HTR-8/SVneo (cell line): ENCODE results near the gene GRM5.
"Not testable (repeated sequence)": the region's sequence is repeated elsewhere in the genome, so short reads cannot be mapped to it uniquely, and the experiment has no call there.

ENCODE experiments used
- DNase-seq: peaks from one replicate; pipeline ENCODE4 v3.0.0; 2011; ENCODE audit warnings: low spot score, mixed read lengths; ENCODE audit not compliant: insufficient read length
- FAIRE-seq: peaks from 2 replicates; lab custom pipeline; 2011; peaks lifted over from hg19 to GRCh38; lab: Jason Lieb, UNC

Gene GRM5

DNA sequence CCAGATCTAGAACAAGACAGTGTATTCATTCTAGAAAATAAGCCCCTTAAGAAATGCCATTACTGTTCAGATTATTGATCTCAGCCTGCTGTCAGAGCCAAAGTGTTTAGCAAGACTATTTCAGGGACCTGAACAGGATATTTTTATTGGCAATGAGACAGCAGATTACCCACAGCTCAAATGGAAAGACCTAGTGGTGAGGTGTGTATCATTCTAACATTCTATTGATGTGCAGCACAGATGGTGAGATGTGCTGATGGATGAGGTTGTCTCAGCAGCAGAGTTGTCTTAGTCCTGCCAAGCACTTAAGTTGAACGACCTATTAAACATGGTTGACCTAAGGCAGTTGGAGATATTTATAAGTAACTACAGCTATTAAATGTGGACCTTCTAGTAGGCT lies 219.5 kb downstream of the GRM5 start:
- not testable (repeated sequence) for DNase-seq, FAIRE-seq

DNA sequence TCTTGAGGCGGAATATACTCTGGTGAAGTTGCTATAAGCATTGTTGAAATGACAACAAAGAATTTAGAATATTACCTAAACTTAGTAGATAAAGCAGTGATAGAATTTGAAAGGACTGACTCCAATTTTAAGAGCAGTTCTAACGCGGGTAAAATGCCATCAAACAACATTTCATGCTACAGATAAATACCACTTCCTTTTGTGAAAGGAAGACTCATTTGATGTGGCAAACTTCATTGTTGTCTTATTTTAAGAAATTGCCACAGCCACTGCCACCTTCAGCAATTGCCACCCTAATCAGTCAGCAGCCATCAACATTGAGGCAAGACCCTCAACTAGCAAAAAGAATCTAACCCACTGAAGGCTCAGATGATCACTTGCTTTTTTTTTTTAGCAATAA lies 220.8 kb downstream of the GRM5 start:
- not testable (repeated sequence) for FAIRE-seq, DNase-seq

DNA sequence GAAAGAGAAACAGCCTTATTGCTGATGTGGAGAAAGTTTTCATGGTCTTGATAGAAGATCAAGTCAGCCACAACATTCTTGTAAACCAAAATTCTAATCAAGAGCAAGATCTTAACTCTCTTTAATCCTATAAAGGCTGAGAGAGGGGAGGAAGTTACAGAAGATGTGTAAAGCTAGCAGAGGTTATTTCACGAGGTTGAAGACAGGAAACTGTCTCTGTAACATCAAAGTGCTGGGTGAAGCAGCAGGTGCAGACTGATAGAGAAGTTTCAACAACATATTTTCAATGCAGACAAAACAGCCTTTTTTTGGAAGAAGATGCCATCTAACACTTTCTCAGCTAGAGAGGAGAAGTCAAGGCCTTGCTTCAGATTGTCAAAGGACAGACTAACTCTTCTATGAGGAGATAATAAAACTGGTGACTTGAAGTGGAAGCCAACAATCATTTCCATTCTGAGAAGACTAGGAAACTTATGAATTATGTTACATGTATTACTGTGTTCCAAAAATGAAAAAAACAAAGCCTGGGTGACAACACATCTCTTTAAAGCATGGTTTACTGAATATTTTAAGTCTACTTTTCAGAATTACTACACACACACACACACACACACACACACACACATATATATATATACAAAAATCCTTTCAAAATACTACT lies 221.9 kb downstream of the GRM5 start:
- FAIRE-seq, DNase-seq: not testable (repeated sequence)

DNA sequence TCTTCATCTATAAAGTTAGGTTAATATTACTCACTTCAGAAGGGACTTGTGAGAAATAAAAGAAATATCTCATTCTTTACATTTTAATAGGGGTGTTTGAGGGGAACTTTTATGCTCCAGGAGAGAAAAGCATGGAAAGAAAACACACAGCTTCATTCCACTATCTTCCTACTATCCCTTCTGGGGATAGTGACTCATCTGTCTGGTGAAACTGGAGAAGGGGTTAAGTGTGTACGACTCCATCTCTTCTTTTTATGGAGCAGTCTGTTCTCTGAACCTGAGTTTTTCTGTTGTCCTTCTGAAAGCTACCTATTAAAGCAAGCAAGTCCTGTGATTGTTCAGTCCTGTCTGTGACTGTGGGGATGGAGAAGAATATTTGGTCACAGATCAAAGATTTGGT lies 227.6 kb downstream of the GRM5 start:
- not testable (repeated sequence) for DNase-seq, FAIRE-seq

DNA sequence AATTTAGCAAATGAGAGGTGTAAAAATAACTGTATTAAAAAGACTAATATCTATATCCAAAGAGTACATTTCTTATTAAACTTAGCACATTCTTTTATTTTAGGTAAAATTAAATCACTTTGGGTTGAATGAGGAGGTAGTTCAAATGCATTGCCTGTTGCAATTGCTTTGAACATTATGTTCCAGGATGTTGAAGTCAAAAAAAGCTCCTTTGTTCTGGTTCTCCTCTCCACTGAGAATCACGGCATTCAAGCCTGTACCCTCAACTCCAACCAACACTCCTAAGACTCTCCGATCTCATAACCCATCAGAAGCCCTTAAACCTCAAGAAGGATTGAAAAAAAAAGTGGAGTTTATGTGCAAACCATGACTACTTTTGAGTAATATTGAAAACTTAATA lies 230.1 kb downstream of the GRM5 start:
- FAIRE-seq, DNase-seq: not testable (repeated sequence)

DNA sequence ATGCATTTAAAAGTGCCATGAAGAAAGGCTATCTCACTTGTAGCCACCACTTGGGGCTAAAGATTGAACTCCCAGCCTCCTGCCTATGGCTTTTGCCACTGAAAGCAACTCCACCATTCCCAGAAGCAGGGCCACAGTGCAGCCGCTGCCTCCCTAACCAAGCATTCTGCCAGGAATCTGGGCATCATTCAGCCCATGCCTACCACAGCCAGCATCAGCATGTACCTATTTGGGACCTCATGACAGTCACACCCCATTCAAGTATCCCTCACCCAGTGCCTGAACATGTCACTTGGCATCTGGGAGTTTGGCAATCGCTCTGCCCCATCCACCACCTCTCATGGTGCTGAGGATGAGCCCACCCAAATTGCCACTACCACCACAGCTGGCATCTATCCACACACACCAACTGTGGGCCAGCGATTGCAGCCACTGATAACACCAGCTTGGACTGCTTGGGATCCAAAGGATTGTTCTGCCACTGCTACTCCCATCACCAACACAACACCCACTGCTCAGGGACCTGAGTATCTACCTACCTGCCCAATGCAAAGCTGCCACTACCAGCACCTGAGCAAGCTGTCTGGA lies 234.4 kb downstream of the GRM5 start:
- FAIRE-seq (no peak), DNase-seq (no peak)

DNA sequence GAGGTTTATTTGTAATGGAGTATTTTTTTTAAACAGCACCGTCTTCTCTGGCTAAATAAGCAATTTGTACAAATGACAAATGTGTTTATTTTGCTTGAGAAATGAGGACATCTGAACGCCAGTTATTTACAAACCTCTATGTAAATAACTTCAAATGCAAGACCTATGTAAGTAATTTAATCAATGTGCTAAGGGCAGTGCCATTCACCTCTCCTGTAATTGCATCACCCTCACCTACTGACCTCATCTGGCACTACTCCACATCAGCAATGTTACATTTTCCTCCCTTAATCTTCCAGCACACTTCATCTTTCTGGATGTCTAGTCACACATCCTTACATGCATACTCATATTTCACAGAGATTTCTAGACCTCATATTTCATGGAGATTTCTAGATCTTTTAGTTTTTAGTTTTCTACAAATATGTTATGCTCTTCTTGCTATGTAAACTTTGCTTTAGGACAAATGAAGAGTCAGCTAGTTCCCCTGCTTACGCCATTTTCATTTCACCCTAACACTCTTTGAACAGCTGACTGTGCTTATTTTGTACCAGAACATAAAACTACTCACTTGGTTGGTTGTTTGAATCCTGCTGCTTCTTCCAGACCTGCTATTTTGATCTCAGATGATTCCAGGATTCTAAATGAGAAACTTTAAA lies 238.6 kb downstream of the GRM5 start:
- FAIRE-seq (no peak), DNase-seq (no peak)

DNA sequence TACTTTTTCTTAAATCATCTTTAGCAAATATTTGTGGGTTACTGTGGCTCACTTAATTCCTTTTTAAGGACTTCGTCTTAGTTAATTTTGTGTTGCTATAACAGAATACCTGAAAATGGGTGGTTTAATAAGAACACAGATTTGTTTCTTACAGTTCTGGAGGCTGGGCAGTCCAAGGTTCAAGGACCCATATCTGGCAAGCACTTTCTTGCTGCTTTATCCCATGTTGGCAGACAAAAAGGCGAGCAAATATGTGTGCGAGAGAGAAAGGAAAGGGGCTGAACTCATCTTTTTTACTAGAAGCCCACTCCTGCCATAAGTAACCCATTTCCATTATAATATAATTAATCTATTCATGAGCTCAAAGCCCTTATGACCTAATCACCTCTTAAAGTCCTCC lies 246.2 kb downstream of the GRM5 start:
- DNase-seq (no peak), FAIRE-seq (no peak)

DNA sequence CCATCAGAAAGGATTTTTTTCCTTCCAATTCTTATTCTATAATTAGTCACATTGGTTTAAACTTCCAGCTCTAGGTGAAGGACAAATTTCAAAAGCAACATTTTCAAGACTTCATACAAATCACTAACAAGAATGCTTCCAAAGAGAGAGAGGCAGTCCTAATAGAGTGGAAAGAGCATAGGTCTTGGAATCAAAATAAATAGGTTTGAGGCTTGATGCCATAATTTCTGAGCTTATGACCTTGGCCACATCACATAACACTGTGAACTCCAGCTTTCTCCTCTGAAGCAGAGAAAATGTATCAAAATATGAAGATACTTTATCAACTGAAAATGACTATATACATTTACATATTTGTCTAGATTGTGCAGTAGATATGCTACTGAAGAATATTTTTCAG lies 246.8 kb downstream of the GRM5 start:
- FAIRE-seq, result no peak

DNA sequence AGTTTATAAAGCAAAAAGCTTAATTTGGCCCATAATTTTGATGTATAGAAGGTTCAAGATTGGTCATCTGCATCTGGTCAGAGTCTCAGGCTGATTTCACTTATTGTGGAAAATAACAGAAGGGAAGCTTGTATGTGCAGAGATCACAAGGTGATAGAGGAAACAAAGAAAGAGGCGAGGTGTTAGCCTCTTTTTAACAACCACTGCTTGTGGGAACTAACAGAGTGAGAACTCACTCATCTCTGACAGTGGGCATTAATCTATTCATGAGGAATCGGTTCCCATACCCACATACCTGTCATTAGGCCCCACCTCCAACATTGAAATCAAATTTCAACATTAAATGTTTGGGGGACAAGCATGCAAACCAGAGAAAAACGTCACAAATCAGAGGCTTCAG lies 250.3 kb downstream of the GRM5 start:
- no peak for DNase-seq
- FAIRE-seq, result no peak

More for the DNA sequence above, 246.8 kb downstream of the GRM5 start:
- DNase-seq, result no peak

DNA sequence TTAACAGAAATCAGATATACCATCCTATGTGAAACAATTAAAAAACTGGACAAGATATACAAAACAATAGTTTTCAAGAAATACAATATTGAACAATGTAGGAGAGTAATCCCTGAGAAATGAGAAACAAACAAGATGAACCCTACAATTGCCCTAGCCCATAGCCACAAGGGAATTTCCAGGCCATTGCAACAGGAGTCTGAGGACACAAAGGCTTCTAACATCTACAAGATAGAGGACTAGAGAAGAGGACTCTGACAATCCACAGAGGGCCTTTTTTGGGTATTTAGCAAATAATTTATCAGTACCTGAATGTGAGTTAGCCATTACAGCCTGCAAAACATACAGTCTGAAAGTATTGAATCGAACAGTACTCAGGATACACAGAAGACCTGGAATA lies 251.7 kb downstream of the GRM5 start:
- FAIRE-seq, result no peak
- no peak for DNase-seq

DNA sequence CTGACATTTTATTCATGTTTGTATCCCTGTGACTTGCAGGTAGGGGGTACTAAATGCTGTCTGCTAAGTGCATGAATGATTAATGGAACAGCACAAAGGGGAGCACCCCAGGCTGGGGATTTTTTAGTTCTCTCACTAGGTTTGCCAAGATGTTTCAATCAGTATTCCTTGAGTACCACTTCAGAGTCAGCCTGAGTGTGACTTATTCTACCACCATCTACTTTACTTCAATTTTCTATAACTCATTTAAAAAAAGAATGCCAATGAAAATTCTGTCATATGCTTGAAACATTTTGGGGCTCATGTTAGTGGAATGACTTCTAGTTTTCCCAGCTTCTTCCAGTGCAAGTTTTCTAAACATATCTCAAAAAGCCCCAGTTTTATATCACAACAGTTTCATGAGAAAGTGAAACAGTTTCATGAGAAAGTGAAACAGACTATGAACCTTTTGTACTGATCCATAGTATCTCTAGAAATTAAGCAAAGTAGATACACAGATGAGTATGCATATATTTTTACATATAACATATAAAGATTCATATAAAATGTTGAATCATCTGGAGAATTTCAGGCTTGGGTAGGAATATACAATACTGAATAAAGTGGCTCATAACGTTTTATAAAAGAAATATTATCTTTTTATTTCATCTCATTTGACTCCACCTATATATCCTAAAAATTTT lies 252.4 kb downstream of the GRM5 start:
- DNase-seq, result no peak
- no peak for FAIRE-seq

DNA sequence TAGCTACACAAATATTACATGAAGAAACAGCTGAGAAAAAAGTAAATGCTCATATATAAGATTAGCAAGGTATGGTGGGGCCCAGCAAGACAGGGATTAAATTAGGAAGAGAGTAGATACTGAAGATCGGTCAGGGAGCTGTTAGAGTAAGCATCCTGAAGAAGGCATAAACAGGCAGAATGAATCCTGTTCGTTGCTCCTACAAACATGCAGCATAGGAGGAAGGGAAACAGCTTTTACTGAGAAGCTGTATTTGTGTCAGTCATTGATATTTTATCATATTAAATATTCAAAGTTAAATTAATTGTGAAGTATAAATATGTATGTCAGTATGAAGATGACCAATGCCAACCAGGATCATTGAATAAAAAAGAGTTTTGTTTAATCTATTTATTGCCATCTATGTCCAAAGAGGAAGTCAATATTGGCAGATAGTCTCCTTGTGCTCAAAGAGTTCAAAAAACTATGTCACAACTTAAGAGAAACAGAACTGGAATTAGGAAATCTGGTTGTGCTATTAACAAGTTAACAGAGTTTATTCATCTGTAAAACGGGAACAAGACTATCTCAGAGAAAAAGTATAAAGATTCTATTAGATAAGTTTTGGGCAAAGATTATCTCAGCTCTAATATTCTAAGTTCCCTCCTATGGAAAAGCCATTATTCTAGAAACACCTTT lies 255.2 kb downstream of the GRM5 start:
- FAIRE-seq, result no peak
- DNase-seq, result no peak

DNA sequence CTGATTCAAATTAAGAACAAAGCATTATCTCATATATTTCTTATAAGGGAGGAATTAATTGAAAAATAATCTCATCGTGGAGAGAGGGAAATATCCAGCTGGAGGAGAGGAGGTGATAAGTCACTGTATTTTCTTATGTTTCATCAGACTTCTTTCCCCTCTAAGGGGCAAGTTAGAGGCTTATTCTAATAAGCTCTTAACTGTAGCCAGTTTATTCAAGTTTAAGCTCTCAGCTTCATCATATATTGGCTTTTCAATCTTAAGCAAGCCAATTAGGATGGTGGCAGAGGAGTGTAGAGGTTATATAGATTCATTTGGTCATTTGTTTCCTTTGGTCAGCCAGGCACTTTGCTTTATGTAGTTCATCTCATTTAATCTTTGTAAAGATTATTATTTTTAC lies 256.7 kb downstream of the GRM5 start:
- DNase-seq, result no peak
- FAIRE-seq, result no peak

DNA sequence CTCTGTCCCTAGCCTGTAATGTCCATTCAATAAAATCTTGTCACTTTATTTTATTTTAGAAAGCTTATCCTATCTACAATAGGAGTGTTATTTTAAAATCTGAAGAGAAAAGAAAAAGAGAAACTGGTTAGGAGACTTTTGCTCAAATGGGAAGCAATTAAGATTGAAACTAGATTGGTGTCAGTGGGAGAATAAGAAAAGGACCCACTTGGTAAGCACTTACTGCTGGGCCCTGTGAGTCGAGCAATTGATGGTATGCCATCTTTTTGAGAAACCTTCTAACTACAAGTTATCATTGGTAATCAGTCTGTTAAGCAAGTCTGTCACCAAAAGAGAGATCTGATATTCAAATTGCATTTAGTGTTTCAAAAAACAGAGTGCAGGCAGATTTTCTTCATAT lies 258.4 kb downstream of the GRM5 start:
- DNase-seq (no peak), FAIRE-seq (no peak)

DNA sequence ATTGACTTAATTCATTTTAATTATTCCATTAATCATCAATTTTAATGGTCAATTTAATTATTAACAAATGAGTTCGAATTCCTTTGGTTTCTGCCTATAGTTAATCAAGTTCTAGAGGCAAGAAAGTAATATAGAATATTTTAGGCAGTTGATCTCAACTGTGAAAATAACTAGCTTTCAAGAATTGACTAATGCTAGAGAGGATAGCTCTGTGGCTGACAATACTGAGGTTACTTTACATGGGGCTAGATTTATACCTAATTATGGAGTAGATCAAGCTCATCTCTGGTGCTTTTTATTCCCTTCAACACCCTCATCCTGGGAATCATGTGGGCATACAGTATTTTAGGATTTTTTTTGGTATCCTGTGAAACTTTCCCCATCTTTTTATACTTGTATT lies 259.4 kb downstream of the GRM5 start:
- no peak for FAIRE-seq

DNA sequence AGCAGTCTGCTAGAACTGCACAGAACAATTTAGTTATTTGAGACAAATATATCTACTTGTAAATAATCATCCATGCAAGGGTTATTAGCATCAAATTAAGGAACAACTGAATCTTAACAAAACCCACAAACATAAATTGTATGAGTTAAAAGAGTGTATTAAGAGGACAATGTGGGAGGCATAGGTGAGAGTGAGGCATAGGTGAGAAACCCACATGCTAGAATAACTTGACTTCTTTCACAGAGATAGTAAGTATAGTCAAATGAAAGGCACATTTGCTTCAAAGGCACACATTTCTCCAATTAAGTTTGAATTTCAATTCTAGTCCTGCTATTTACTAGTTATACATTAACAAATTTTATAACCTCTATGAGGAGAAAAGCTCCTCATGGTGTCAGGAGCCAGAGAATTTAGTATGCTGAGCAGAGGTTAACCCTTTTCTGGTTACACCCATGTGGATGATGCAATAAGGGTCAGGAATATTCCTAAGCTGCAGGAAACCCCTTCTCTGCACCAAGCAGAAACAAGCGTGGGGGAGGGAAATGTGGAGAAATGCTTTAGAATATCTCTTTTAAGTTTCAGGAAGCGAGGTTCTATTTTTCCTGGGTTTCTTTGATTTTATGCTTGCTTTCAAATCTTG lies 264.2 kb downstream of the GRM5 start:
- FAIRE-seq (no peak), DNase-seq (no peak)

More for the DNA sequence above, 259.4 kb downstream of the GRM5 start:
- no peak for DNase-seq

DNA sequence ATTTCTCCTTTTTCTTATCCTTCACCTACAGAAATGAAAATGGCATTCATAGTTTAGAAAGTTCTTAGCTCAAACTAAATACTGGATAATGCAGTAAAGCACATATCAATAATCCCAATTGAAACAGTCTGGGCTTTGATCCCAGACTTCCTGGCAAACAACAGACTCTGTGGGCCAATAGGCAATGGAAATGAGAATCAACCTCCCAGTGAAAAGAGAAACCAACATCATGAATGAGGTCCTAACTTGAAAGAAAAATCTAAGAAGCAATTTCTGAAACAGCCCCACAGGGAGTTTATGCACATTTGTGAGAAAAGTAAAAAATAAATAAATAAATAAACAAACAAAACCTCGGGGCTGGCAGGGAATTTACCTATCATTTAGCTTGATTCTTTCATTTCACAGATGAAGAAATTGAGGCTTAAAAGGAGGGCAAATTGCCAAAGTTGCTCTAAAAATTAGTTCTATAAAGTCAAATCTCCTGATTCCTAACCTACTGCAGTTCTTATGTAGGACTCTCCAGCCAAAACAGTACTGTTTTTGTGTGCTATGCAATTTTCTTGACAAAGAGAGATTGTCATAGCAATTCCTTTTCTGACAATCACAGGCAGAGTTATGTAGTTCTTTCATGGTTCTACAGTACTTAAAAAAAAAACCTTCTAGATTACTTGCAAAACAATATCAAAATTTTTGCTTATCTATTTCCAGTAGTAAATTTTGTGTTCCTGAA lies 265.8 kb downstream of the GRM5 start:
- DNase-seq, result no peak

DNA sequence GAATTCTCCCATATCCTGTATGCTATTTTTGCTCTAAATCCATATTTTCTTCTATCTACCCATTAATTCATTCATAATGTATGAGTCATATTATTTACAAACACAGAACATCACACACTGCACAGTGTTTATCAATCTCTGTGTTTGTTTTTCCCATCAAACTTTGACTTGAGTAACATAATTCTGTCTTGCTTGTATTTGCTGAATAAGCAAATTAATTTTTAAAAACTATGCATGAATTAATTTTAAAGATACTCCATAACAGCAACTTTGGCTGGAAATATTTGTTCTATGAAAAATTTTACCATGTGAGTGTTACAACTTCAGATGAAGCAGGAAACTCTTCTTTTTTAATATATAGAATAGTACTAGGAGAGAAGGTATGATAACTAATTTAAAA lies 275.6 kb downstream of the GRM5 start:
- FAIRE-seq (no peak), DNase-seq (no peak)

More for the DNA sequence above, 265.8 kb downstream of the GRM5 start:
- FAIRE-seq, result no peak
